Mammary epithelial cell (primary cell): ENCODE results near the gene LASP1.

Source experiments
- EZH2 ChIP-seq: IDR thresholded peaks from 2 replicates; pipeline ENCODE4 v1.6.1; 2012; ENCODE audit warnings: low read length, inconsistent platforms, borderline replicate concordance
- TF ChIP-seq, protein P1 (sequence below), 2 donors: IDR thresholded peaks in 1 of 2; conservative IDR thresholded peaks in 1 of 2; 2 replicates each; pipeline ENCODE4 v1.5.1; 2011 to 2012; ENCODE audit warnings: inconsistent platforms in 2 of 2, low read length in 2 of 2, mild to moderate bottlenecking in 2 of 2, control low read depth in 1 of 2, low read depth in 1 of 2; ENCODE audit not compliant: insufficient read depth in 1 of 2; ENCODE audit errors: extremely low read depth in 1 of 2

GRCh38 chr17:38877130-38877851 is 7.4 kb downstream of the LASP1 start:
- TF ChIP-seq, protein P1, sequence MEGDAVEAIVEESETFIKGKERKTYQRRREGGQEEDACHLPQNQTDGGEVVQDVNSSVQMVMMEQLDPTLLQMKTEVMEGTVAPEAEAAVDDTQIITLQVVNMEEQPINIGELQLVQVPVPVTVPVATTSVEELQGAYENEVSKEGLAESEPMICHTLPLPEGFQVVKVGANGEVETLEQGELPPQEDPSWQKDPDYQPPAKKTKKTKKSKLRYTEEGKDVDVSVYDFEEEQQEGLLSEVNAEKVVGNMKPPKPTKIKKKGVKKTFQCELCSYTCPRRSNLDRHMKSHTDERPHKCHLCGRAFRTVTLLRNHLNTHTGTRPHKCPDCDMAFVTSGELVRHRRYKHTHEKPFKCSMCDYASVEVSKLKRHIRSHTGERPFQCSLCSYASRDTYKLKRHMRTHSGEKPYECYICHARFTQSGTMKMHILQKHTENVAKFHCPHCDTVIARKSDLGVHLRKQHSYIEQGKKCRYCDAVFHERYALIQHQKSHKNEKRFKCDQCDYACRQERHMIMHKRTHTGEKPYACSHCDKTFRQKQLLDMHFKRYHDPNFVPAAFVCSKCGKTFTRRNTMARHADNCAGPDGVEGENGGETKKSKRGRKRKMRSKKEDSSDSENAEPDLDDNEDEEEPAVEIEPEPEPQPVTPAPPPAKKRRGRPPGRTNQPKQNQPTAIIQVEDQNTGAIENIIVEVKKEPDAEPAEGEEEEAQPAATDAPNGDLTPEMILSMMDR (conservative IDR thresholded peaks at IDR 0.05 in 1 of 2, IDR thresholded peaks at IDR 0.05 in 1 of 2; ENCODE audit: extremely low read depth in 1 of 2, insufficient read depth in 1 of 2, low read depth in 1 of 2, low read length in 2 of 2): no peak
- TF ChIP-seq EZH2: no peak
